Neural cell (in vitro differentiated cells): ENCODE results near the gene SIGLEC6. TPM values are rescaled to one million over a fixed set of nuclear protein-coding genes. Genes with fewer than 3 reads are reported as not detected.

Source experiments
- H2AFZ ChIP-seq: fragments of 200-600, 300-800 bp; sonication (generic), shearing (Covaris generic); 2 replicates; pipeline ENCODE4 v1.6.0; 2014; ENCODE audit warnings: low read depth, mild to moderate bottlenecking, antibody characterized with exemption, low read length, moderate library complexity
- H3F3A ChIP-seq: fragments of 200-600 bp; shearing (Covaris generic); 2 replicates; pipeline ENCODE4 v1.6.1; 2016; ENCODE audit warnings: mild to moderate bottlenecking, moderate library complexity, mixed read lengths, antibody characterized with exemption, low read length; ENCODE audit not compliant: insufficient read depth, poor library complexity, severe bottlenecking
- H3K27ac ChIP-seq: fragments of 200-600, 300-800 bp; sonication (generic), shearing (Covaris generic); 2 replicates; pipeline ENCODE4 v1.5.1; 2014; ENCODE audit warnings: mild to moderate bottlenecking, low read length, moderate library complexity
- H3K27me3 ChIP-seq: fragments of 300-800, 200-600 bp; sonication (generic), shearing (Covaris generic); 2 replicates; pipeline ENCODE4 v1.6.0; 2014; ENCODE audit warnings: mild to moderate bottlenecking, low read depth, low read length, moderate library complexity; ENCODE audit not compliant: insufficient read depth
- H3K36me3 ChIP-seq: fragments of 300-800, 200-600 bp; sonication (generic), shearing (Covaris generic); 2 replicates; pipeline ENCODE4 v1.5.1; 2014; ENCODE audit warnings: mild to moderate bottlenecking, antibody characterized with exemption, low read length, moderate library complexity; ENCODE audit not compliant: insufficient read depth
- H3K4me2 ChIP-seq: fragments of 300-800, 200-600 bp; sonication (generic), shearing (Covaris generic); 2 replicates; pipeline ENCODE4 v1.6.0; 2014; ENCODE audit warnings: mild to moderate bottlenecking, low read length
- H3K4me3 ChIP-seq: fragments of 300-800, 200-600 bp; sonication (generic), shearing (Covaris generic); 2 replicates; pipeline ENCODE4 v1.5.1; 2014; ENCODE audit warnings: mild to moderate bottlenecking, low read length, moderate library complexity
- H3K79me2 ChIP-seq: fragments of 200-600 bp; shearing (Covaris generic); replicated peaks from 2 replicates; pipeline ENCODE4 v1.6.0; 2014; ENCODE audit warnings: mild to moderate bottlenecking, low read length, moderate library complexity; ENCODE audit not compliant: insufficient read depth
- H3K9ac ChIP-seq: fragments of 300-800, 200-600 bp; sonication (generic), shearing (Covaris generic); 2 replicates; pipeline ENCODE4 v1.6.1; 2016; ENCODE audit warnings: mild to moderate bottlenecking, low read length, mixed read lengths
- H3K9me2 ChIP-seq: fragments of 200-600 bp; shearing (Covaris generic); 2 replicates; pipeline ENCODE4 v1.6.1; 2016; ENCODE audit warnings: mild to moderate bottlenecking, low read length, mixed read lengths; ENCODE audit not compliant: insufficient read depth
- H3K9me3 ChIP-seq: fragments of 200-600, 300-800 bp; sonication (generic), shearing (Covaris generic); 2 replicates; pipeline ENCODE4 v1.6.1; 2016; ENCODE audit warnings: mild to moderate bottlenecking, mixed run types, low read length, moderate library complexity, mixed read lengths
- H4K20me1 ChIP-seq: fragments of 200-600 bp; shearing (Covaris generic); 2 replicates; pipeline ENCODE4 v1.6.1; 2016; ENCODE audit warnings: mild to moderate bottlenecking, mixed run types; ENCODE audit not compliant: insufficient read depth
- EP300 ChIP-seq: fragments of 450-650 bp; conservative IDR thresholded peaks from 2 replicates; pipeline ENCODE4 v1.6.1; 2014; ENCODE audit warnings: antibody characterized with exemption, mild to moderate bottlenecking, moderate library complexity; ENCODE audit not compliant: poor library complexity, severe bottlenecking
- EZH2 ChIP-seq: fragments of 200-600, 300-800 bp; shearing (Covaris generic), sonication (generic); IDR thresholded peaks from 2 replicates; pipeline ENCODE4 v1.6.1; 2014; ENCODE audit warnings: antibody characterized with exemption, low read length, borderline replicate concordance, mild to moderate bottlenecking; ENCODE audit not compliant: insufficient read depth, poor library complexity, severe bottlenecking
- MXI1 ChIP-seq: fragments of 450-650 bp; conservative IDR thresholded peaks from 2 replicates; pipeline ENCODE4 v1.6.1; 2014; ENCODE audit warnings: antibody characterized with exemption, mild to moderate bottlenecking; ENCODE audit not compliant: poor library complexity, severe bottlenecking
- POLR2AphosphoS5 ChIP-seq: IDR thresholded peaks from 2 replicates; pipeline ENCODE4 v1.6.1; 2012
- RAD21 ChIP-seq: fragments of 450-650 bp; conservative IDR thresholded peaks from 2 replicates; pipeline ENCODE4 v1.6.1; 2014; ENCODE audit warnings: antibody characterized with exemption, mild to moderate bottlenecking, moderate library complexity
- SMC3 ChIP-seq: fragments of 450-650 bp; conservative IDR thresholded peaks from 2 replicates; pipeline ENCODE4 v1.6.1; 2014; ENCODE audit warnings: antibody characterized with exemption, mild to moderate bottlenecking, moderate library complexity; ENCODE audit not compliant: poor library complexity
- TAF1 ChIP-seq: IDR thresholded peaks from 2 replicates; pipeline ENCODE4 v1.6.1; 2012; ENCODE audit warnings: low read depth
- polyA plus RNA-seq: library from polyadenylated mRNA; depleted of rRNA; stranded (reverse); fragments of >200 nt; gene quantifications from 2 replicates; pipeline ENCODE4 v1.2.3, GENCODE V29; 2014
- TF ChIP-seq, protein P1 (sequence below): IDR thresholded peaks from 2 replicates; pipeline ENCODE4 v1.6.1; 2012; ENCODE audit warnings: borderline replicate concordance
- TF ChIP-seq, protein P2 (sequence below): fragments of 450-650 bp; IDR thresholded peaks from 2 replicates; pipeline ENCODE4 v1.5.1; 2014; ENCODE audit warnings: antibody characterized with exemption, mild to moderate bottlenecking, moderate library complexity; ENCODE audit not compliant: poor library complexity, severe bottlenecking

SIGLEC6 gene
- polyA plus RNA-seq, 1 donor from 2014 or later: not detected

DNA sequence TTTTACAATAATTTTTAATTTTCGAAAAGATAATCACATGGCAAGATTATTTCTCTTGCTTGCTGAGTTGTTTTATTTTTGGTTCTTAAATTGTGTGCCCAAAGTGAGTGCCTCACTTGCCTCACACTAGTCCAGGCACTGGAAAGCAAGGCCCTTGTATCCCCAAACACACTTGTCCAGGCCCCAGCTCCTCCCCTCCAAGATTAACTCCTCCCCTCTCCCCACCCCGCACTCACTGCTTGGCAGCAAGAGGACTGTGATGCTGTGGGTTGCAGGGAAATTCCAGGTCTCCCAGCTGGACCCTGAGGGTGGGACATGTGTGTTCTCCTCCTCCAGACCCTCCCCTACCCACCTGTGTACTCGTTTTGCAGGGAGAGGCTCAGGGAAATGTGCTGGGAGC lies 33.8 kb downstream of the SIGLEC6 start:
- Histone ChIP-seq H3K9me2 (no peaks in the 10 kb centered on the region), H3F3A (no peaks in the 10 kb centered on the region), H3K9me3 (no peaks in the 10 kb centered on the region), H3K9ac (no peak overlapping the region), H3K36me3 (no peaks in the 10 kb centered on the region), H3K4me3 (no peak overlapping the region), H3K27me3 (no peaks in the 10 kb centered on the region), H3K4me2 (no peak overlapping the region), H3K27ac (no peak overlapping the region), H4K20me1 (no peaks in the 10 kb centered on the region), H3K79me2 (no peaks in the 10 kb centered on the region), H2AFZ (no peak overlapping the region)
- TF ChIP-seq RAD21: no peak
- TF ChIP-seq, protein P1, sequence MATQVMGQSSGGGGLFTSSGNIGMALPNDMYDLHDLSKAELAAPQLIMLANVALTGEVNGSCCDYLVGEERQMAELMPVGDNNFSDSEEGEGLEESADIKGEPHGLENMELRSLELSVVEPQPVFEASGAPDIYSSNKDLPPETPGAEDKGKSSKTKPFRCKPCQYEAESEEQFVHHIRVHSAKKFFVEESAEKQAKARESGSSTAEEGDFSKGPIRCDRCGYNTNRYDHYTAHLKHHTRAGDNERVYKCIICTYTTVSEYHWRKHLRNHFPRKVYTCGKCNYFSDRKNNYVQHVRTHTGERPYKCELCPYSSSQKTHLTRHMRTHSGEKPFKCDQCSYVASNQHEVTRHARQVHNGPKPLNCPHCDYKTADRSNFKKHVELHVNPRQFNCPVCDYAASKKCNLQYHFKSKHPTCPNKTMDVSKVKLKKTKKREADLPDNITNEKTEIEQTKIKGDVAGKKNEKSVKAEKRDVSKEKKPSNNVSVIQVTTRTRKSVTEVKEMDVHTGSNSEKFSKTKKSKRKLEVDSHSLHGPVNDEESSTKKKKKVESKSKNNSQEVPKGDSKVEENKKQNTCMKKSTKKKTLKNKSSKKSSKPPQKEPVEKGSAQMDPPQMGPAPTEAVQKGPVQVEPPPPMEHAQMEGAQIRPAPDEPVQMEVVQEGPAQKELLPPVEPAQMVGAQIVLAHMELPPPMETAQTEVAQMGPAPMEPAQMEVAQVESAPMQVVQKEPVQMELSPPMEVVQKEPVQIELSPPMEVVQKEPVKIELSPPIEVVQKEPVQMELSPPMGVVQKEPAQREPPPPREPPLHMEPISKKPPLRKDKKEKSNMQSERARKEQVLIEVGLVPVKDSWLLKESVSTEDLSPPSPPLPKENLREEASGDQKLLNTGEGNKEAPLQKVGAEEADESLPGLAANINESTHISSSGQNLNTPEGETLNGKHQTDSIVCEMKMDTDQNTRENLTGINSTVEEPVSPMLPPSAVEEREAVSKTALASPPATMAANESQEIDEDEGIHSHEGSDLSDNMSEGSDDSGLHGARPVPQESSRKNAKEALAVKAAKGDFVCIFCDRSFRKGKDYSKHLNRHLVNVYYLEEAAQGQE: no peak
- TF ChIP-seq TAF1: no peak
- TF ChIP-seq SMC3: no peak
- no peak for TF ChIP-seq POLR2AphosphoS5
- no peak for TF ChIP-seq MXI1
- TF ChIP-seq EZH2: no peak
- TF ChIP-seq, protein P2, sequence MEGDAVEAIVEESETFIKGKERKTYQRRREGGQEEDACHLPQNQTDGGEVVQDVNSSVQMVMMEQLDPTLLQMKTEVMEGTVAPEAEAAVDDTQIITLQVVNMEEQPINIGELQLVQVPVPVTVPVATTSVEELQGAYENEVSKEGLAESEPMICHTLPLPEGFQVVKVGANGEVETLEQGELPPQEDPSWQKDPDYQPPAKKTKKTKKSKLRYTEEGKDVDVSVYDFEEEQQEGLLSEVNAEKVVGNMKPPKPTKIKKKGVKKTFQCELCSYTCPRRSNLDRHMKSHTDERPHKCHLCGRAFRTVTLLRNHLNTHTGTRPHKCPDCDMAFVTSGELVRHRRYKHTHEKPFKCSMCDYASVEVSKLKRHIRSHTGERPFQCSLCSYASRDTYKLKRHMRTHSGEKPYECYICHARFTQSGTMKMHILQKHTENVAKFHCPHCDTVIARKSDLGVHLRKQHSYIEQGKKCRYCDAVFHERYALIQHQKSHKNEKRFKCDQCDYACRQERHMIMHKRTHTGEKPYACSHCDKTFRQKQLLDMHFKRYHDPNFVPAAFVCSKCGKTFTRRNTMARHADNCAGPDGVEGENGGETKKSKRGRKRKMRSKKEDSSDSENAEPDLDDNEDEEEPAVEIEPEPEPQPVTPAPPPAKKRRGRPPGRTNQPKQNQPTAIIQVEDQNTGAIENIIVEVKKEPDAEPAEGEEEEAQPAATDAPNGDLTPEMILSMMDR: no peak
- no peak for TF ChIP-seq EP300

GRCh38 chr19:51493776-51494175 lies 37.7 kb downstream of the SIGLEC6 start:
- Histone ChIP-seq H3K9me3 (no peaks in the 10 kb centered on the region), H3K4me3 (no peak overlapping the region), H3K27me3 (no peaks in the 10 kb centered on the region), H3K4me2 (no peak overlapping the region), H3K36me3 (no peaks in the 10 kb centered on the region), H3K27ac (no peak overlapping the region), H3K9me2 (no peaks in the 10 kb centered on the region), H3F3A (no peaks in the 10 kb centered on the region), H3K9ac (no peak overlapping the region), H2AFZ (no peak overlapping the region), H4K20me1 (no peaks in the 10 kb centered on the region), H3K79me2 (no peaks in the 10 kb centered on the region)
- TF ChIP-seq EP300: no peak
- TF ChIP-seq POLR2AphosphoS5: no peak
- TF ChIP-seq EZH2: no peak
- no peak for TF ChIP-seq MXI1
- TF ChIP-seq, protein P2: no peak
- TF ChIP-seq, protein P1: no peak
- no peak for TF ChIP-seq TAF1
- no peak for TF ChIP-seq SMC3
- TF ChIP-seq RAD21: no peak
